HepG2 (cell line): ENCODE measurements around the gene ATP6V0A1. TPM values are rescaled to one million over a fixed set of nuclear protein-coding genes. Genes with fewer than 3 reads are reported as not detected.

ENCODE experiments used
- ATF3 ChIP-seq: sonication (generic); formaldehyde crosslinking; IDR thresholded peaks from 2 replicates; pipeline ENCODE4 v1.4.0; 2020; ENCODE audit warnings: missing genetic modification reagents
- CBX5 ChIP-seq: sonication (generic); formaldehyde crosslinking; IDR thresholded peaks from 2 replicates; pipeline ENCODE4 v1.4.0; 2020; ENCODE audit warnings: missing genetic modification reagents, borderline replicate concordance
- DBP ChIP-seq: sonication (generic); formaldehyde crosslinking; IDR thresholded peaks from 2 replicates; pipeline ENCODE4 v1.4.0; 2020; ENCODE audit warnings: missing genetic modification reagents; ENCODE audit errors: not compliant biosample characterization
- DPF2 ChIP-seq: sonication (generic); formaldehyde crosslinking; IDR thresholded peaks from 2 replicates; pipeline ENCODE4 v1.4.0; 2020; ENCODE audit warnings: mild to moderate bottlenecking, low read depth, missing genetic modification reagents, borderline replicate concordance
- HMG20B ChIP-seq: conservative IDR thresholded peaks from 2 replicates; pipeline ENCODE4 v1.6.1; 2016; ENCODE audit warnings: missing genetic modification reagents, missing compliant biosample characterization
- IRF1 ChIP-seq: sonication (generic); formaldehyde crosslinking; IDR thresholded peaks from 2 replicates; pipeline ENCODE4 v1.4.0; 2020; ENCODE audit warnings: low read depth, mild to moderate bottlenecking, missing genetic modification reagents
- JUND ChIP-seq: sonication (generic); formaldehyde crosslinking; IDR thresholded peaks from 2 replicates; pipeline ENCODE4 v1.8.0; 2022; ENCODE audit warnings: mild to moderate bottlenecking, missing genetic modification reagents
- MAZ ChIP-seq, 2 experiments: sonication (generic) in 1 of 2; formaldehyde crosslinking in 1 of 2; IDR thresholded peaks; 2 replicates each; pipeline versions ENCODE4 v1.5.0 to v1.6.1; 2012 to 2020; ENCODE audit warnings: low read depth in 2 of 2, mild to moderate bottlenecking in 2 of 2, borderline replicate concordance in 1 of 2, improper control_type of control experiment in 1 of 2, low read length in 1 of 2, missing genetic modification reagents in 1 of 2, moderate library complexity in 1 of 2
- NONO ChIP-seq, 2 experiments: fragments of 450-650 bp in 1 of 2; sonication (generic) in 1 of 2; formaldehyde crosslinking in 1 of 2; IDR thresholded peaks in 1 of 2; conservative IDR thresholded peaks in 1 of 2; 2 replicates each; pipeline versions ENCODE4 v1.6.1 to v1.8.0; 2017 to 2022; ENCODE audit warnings: mild to moderate bottlenecking in 1 of 2, missing genetic modification reagents in 1 of 2, moderate library complexity in 1 of 2
- RERE ChIP-seq: IDR thresholded peaks from 2 replicates; pipeline ENCODE4 v1.6.1; 2016; ENCODE audit warnings: low read depth, missing genetic modification reagents, missing compliant biosample characterization
- RFX5 ChIP-seq: IDR thresholded peaks from 2 replicates; pipeline ENCODE4 v1.6.1; 2011; ENCODE audit warnings: low read depth, low read length, improper control_type of control experiment
- SIN3B ChIP-seq: fragments of 150-350 bp; IDR thresholded peaks from 2 replicates; pipeline ENCODE4 v1.6.1; 2014; ENCODE audit warnings: low read length
- TBX2 ChIP-seq: sonication (generic); formaldehyde crosslinking; IDR thresholded peaks from 2 replicates; pipeline ENCODE4 v1.5.0; 2020; ENCODE audit warnings: missing genetic modification reagents, mild to moderate bottlenecking, borderline replicate concordance
- TGIF2 ChIP-seq: IDR thresholded peaks from 2 replicates; pipeline ENCODE4 v1.6.1; 2016; ENCODE audit warnings: control low read depth, missing compliant biosample characterization
- YY1 ChIP-seq: IDR thresholded peaks from 2 replicates; pipeline ENCODE4 v1.6.1; 2011; ENCODE audit warnings: low read length, low read depth, moderate library complexity, mild to moderate bottlenecking; ENCODE audit not compliant: insufficient read depth, insufficient replicate concordance
- ZMYM2 ChIP-seq: sonication (generic); formaldehyde crosslinking; IDR thresholded peaks from 2 replicates; pipeline ENCODE4 v1.8.0; 2022; ENCODE audit warnings: mild to moderate bottlenecking, missing genetic modification reagents
- ZNF121 ChIP-seq: sonication (generic); formaldehyde crosslinking; IDR thresholded peaks from 2 replicates; pipeline ENCODE4 v1.5.0; 2020; ENCODE audit warnings: mild to moderate bottlenecking, missing genetic modification reagents
- ZNF20 ChIP-seq: sonication (generic); formaldehyde crosslinking; IDR thresholded peaks from 2 replicates; pipeline ENCODE4 v1.4.0; 2020; ENCODE audit warnings: mild to moderate bottlenecking, moderate library complexity, missing genetic modification reagents
- ZNF713 ChIP-seq: sonication (generic); formaldehyde crosslinking; IDR thresholded peaks from 2 replicates; pipeline ENCODE4 v1.4.0; 2020; ENCODE audit warnings: mild to moderate bottlenecking, missing genetic modification reagents
- polyA plus RNA-seq, 8 experiments: library from polyadenylated mRNA; depleted of rRNA in 3 of 8; stranded (reverse) in 7 of 8; unstranded in 1 of 8; fragments of >200 nt; fragmentation: Illumina TruSeq in 4 of 8; extraction: Trizol in 4 of 8; gene quantifications; 2 replicates each; pipeline versions ENCODE4 v1.2.1 to v1.2.3, GENCODE V29; 2011 to 2016; ENCODE audit warnings: low read depth in 4 of 8, missing spikeins in 1 of 8, mixed read lengths in 1 of 8; ENCODE audit not compliant: insufficient read depth in 1 of 8
- total RNA-seq, 5 experiments: library from RNA; depleted of rRNA; stranded (reverse); fragments of >200 nt; fragmentation: Illumina TruSeq; extraction: Trizol; gene quantifications; 2 replicates each; pipeline ENCODE4 v1.2.3, GENCODE V29; 2016; ENCODE audit warnings: low read depth in 1 of 5

The ATP6V0A1 gene
- total and polyA plus RNA-seq, 2 of the 13 experiments (the other 11 are each of a cell fraction or from before 2014, with no cell fraction given): 27.9 to 54.1 TPM

- TF ChIP-seq NONO (IDR thresholded peaks at IDR 0.05) (no peak), NONO (CRISPR knock-in tag; conservative IDR thresholded peaks at IDR 0.05) (peak; percentile 93), TGIF2 (CRISPR knock-in tag) (peak; percentile 78; the same call in 1 of the 2 replicates), YY1 (peak; percentile 82), MAZ (IDR thresholded peaks at IDR 0.05; ENCODE audit: borderline replicate concordance, low read depth, low read length) (0 out of 2 replicates have a peak, but pooled peaks have one; percentile 20), MAZ (CRISPR knock-in tag; IDR thresholded peaks at IDR 0.05; ENCODE audit: low read depth) (peak; percentile 84), RERE (CRISPR knock-in tag) (no peak), HMG20B (CRISPR knock-in tag) (peak; percentile 59; the same call in 1 of the 2 replicates), SIN3B (peak; percentile 83), DPF2 (CRISPR knock-in tag) (no peak), ZMYM2 (CRISPR knock-in tag) (peak; percentile 90), IRF1 (CRISPR knock-in tag) (peak; percentile 51; the same call in 1 of the 2 replicates), ZNF20 (CRISPR knock-in tag) (no peak), CBX5 (peak; percentile 51; the same call in 1 of the 2 replicates), RFX5 (no peak), ZNF713 (peak; percentile 75; the same call in 1 of the 2 replicates), TBX2 (CRISPR knock-in tag) (peak; percentile 82), ATF3 (0 out of 2 replicates have a peak, but pooled peaks have one; percentile 44), ZNF121 (CRISPR knock-in tag) (no peak), DBP (CRISPR knock-in tag) (no peak), JUND (CRISPR knock-in tag) (no peak)
These were observed 103.3 kb downstream of the ATP6V0A1 start, which contains the start of gene COASY (continued) for GRCh38 chr17:42561897-42562387.
